Large intestine (tissue), 3 donors: ENCODE measurements around the gene RGS19. TPM values are rescaled to one million over a fixed set of nuclear protein-coding genes. Genes with fewer than 3 reads are reported as not detected.

ENCODE experiments used
- DNase-seq, 2 donors: peaks; one replicate each; pipeline versions ENCODE4 v3.0.0 to v3.0.0-alpha.2; 2013
- H3K27ac ChIP-seq: one replicate; pipeline ENCODE4 v1.5.1; 2013; ENCODE audit warnings: low read length
- H3K27me3 ChIP-seq: 2 replicates; pipeline ENCODE4 v1.6.1; 2013; ENCODE audit warnings: low read length; ENCODE audit not compliant: control insufficient read depth, insufficient read depth
- H3K36me3 ChIP-seq: 2 replicates; pipeline ENCODE4 v1.6.1; 2013; ENCODE audit warnings: low read length; ENCODE audit not compliant: control insufficient read depth, insufficient read depth
- H3K4me1 ChIP-seq: one replicate; pipeline ENCODE4 v1.6.1; 2013; ENCODE audit warnings: low read length; ENCODE audit not compliant: control insufficient read depth, insufficient read depth
- H3K4me3 ChIP-seq: one replicate; pipeline ENCODE4 v1.5.1; 2013; ENCODE audit warnings: low read length
- H3K9me3 ChIP-seq: one replicate; pipeline ENCODE4 v1.6.1; 2013; ENCODE audit warnings: mild to moderate bottlenecking, low read depth, low read length, moderate library complexity; ENCODE audit not compliant: control insufficient read depth
- WGBS: methylation state at CpG from one replicate; pipeline ENCODE4 v1.1.5; 2013; ENCODE audit warnings: low lambda C conversion rate; ENCODE audit not compliant: insufficient coverage; 5-methylcytosine and 5-hydroxymethylcytosine counted together
- polyA plus RNA-seq: library from polyadenylated mRNA; unstranded; fragments of 120-200 nt; gene quantifications from one replicate; pipeline ENCODE4 v1.2.1, GENCODE V29; 2013

The RGS19 gene
- polyA plus RNA-seq, 1 donor, result 5.9 TPM

GRCh38 chr20:64051561-64052325, 27.6 kb downstream of the RGS19 start:
- H3K36me3 ChIP-seq, result no peaks in the 10 kb centered on the region
- no peak for DNase-seq
- peaks cover 2% of the 10 kb centered on the region for H3K4me1 ChIP-seq
- no CpG with 5 or more reads among the region's 15 CpGs for WGBS
- peaks cover 83% of the 10 kb centered on the region for H3K27me3 ChIP-seq
- H3K4me3 ChIP-seq, result no peak overlapping the region
- H3K9me3 ChIP-seq, result peaks cover 8% of the 10 kb centered on the region
- no peak overlapping the region for H3K27ac ChIP-seq

GRCh38 chr20:64051033-64051452, 28.3 kb downstream of the RGS19 start:
- no CpG with 5 or more reads among the region's 11 CpGs for WGBS
- Histone ChIP-seq H3K4me3 (no peak overlapping the region), H3K36me3 (no peaks in the 10 kb centered on the region), H3K9me3 (peaks cover 8% of the 10 kb centered on the region), H3K4me1 (peaks cover 2% of the 10 kb centered on the region), H3K27ac (no peak overlapping the region), H3K27me3 (peaks cover 84% of the 10 kb centered on the region)
- no peak for DNase-seq

GRCh38 chr20:64050261-64051032, 28.9 kb downstream of the RGS19 start:
- Histone ChIP-seq H3K36me3 (no peaks in the 10 kb centered on the region), H3K27ac (no peak overlapping the region), H3K27me3 (peaks cover 84% of the 10 kb centered on the region), H3K4me1 (peaks cover 2% of the 10 kb centered on the region), H3K4me3 (no peak overlapping the region), H3K9me3 (peaks cover 8% of the 10 kb centered on the region)
- DNase-seq, result no peak
- no CpG with 5 or more reads among the region's 23 CpGs for WGBS

GRCh38 chr20:64049878-64050260, 29.4 kb downstream of the RGS19 start:
- no peak for DNase-seq
- Histone ChIP-seq H3K4me1 (peaks cover 2% of the 10 kb centered on the region), H3K9me3 (peaks cover 8% of the 10 kb centered on the region), H3K36me3 (no peaks in the 10 kb centered on the region), H3K27ac (no peak overlapping the region), H3K27me3 (peaks cover 84% of the 10 kb centered on the region), H3K4me3 (no peak overlapping the region)
- WGBS, result no CpG with 5 or more reads among the region's 16 CpGs

GRCh38 chr20:64049060-64049877, 30.0 kb downstream of the RGS19 start, which contains the start of gene SOX18:
TSS of gene SOX18 (minus strand) at chr20:64049639. CDS start at chr20:64049516, 123 bp downstream.
- H3K27me3 ChIP-seq, result peaks cover 86% of the 10 kb centered on the region
- no peak within 1 kb of the TSS for H3K27ac ChIP-seq

GRCh38 chr20:64048402-64049044, 30.8 kb downstream of the RGS19 start:
- WGBS, result no CpG with 5 or more reads among the region's 101 CpGs
- H3K4me3 ChIP-seq, result no peak overlapping the region
- peaks cover 8% of the 10 kb centered on the region for H3K9me3 ChIP-seq
- H3K27me3 ChIP-seq, result peaks cover 85% of the 10 kb centered on the region
- H3K36me3 ChIP-seq, result no peaks in the 10 kb centered on the region
- H3K27ac ChIP-seq, result no peak overlapping the region
- no peak for DNase-seq
- H3K4me1 ChIP-seq, result no peaks in the 10 kb centered on the region

More at GRCh38 chr20:64049060-64049877, 30.0 kb downstream of the RGS19 start, which contains the start of gene SOX18:
- Histone ChIP-seq H3K36me3 (no peaks in the 10 kb centered on the region), H3K9me3 (peaks cover 8% of the 10 kb centered on the region), H3K4me3 (no peak within 1 kb of the TSS), H3K4me1 (peaks cover 2% of the 10 kb centered on the region)
- no peak for DNase-seq
- no CpG with 5 or more reads among the region's 111 CpGs for WGBS

- no peaks in the 10 kb centered on the region for H3K4me1 ChIP-seq
- DNase-seq, result no peak
- H3K27me3 ChIP-seq, result peaks cover 86% of the 10 kb centered on the region
- no peak overlapping the region for H3K4me3 ChIP-seq
- H3K9me3 ChIP-seq, result peaks cover 8% of the 10 kb centered on the region
- H3K36me3 ChIP-seq, result no peaks in the 10 kb centered on the region
- no CpG with 5 or more reads among the region's 49 CpGs for WGBS
- no peak overlapping the region for H3K27ac ChIP-seq
These were observed 31.3 kb downstream of the RGS19 start for GRCh38 chr20:64047968-64048401.

- Histone ChIP-seq H3K4me3 (peak overlapping the region; percentile 4), H3K27me3 (peaks cover 82% of the 10 kb centered on the region), H3K9me3 (peaks cover 8% of the 10 kb centered on the region), H3K27ac (no peak overlapping the region), H3K4me1 (no peaks in the 10 kb centered on the region), H3K36me3 (no peaks in the 10 kb centered on the region)
- WGBS, result no CpG with 5 or more reads among the region's 8 CpGs
- no peak for DNase-seq
These were observed 32.3 kb downstream of the RGS19 start for GRCh38 chr20:64047046-64047389.

- peaks cover 8% of the 10 kb centered on the region for H3K9me3 ChIP-seq
- no peaks in the 10 kb centered on the region for H3K36me3 ChIP-seq
- H3K27me3 ChIP-seq, result peaks cover 83% of the 10 kb centered on the region
- peaks cover 4% of the 10 kb centered on the region for H3K4me1 ChIP-seq
- no peak overlapping the region for H3K4me3 ChIP-seq
- no CpG with 5 or more reads among the region's 11 CpGs for WGBS
- DNase-seq, result no peak
- H3K27ac ChIP-seq, result no peak overlapping the region
These were observed 33.8 kb downstream of the RGS19 start for GRCh38 chr20:64045346-64046011.
